ENCODE measurements around the gene PRSS2.

Gene PRSS2

DNA sequence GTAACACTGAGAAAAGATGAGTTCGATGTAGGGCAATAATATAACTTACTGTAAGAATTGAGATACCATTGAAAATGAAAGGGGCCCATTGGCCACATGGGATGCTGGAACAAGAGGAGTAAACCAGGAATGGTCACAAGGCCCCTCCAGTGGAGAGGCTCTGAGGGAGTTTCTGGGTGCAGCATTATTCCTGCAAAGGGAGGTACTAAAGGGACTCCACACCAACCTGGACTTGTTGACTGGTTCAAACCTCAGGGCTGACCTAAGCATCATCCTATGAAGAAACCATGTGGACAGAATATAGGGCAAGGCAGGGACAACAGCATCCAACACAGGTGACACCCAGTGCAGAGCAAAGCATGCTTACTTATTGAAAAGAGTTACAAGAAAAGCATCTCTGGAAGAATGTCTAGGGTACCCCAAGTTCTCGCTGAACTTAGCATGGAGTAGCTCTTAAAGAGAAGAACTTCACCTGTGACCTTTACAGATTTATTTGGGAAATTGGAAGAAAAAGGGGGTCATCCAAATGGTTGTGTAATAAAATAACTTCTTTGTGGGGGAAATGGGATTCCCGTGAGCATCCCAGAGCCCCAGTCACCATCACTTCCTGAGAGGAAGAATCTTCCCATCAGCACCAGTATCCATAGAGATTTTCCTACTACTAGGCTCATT, 34.7 kb downstream of the PRSS2 start:
- no peak for DNase-seq (ENCODE audit: low read depth)
- TF ChIP-seq, protein P1, sequence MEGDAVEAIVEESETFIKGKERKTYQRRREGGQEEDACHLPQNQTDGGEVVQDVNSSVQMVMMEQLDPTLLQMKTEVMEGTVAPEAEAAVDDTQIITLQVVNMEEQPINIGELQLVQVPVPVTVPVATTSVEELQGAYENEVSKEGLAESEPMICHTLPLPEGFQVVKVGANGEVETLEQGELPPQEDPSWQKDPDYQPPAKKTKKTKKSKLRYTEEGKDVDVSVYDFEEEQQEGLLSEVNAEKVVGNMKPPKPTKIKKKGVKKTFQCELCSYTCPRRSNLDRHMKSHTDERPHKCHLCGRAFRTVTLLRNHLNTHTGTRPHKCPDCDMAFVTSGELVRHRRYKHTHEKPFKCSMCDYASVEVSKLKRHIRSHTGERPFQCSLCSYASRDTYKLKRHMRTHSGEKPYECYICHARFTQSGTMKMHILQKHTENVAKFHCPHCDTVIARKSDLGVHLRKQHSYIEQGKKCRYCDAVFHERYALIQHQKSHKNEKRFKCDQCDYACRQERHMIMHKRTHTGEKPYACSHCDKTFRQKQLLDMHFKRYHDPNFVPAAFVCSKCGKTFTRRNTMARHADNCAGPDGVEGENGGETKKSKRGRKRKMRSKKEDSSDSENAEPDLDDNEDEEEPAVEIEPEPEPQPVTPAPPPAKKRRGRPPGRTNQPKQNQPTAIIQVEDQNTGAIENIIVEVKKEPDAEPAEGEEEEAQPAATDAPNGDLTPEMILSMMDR (conservative IDR thresholded peaks at IDR 0.05; ENCODE audit: low read depth, low read length) = no peak
- H3K4me3 ChIP-seq (ENCODE audit: low read length) = no peak overlapping the region

GRCh38 chr7:142806022-142806356, 35.2 kb downstream of the PRSS2 start:
- DNase-seq (ENCODE audit: low read depth) = no peak
- no peak overlapping the region for H3K4me3 ChIP-seq (ENCODE audit: low read length)
- TF ChIP-seq, protein P1 (conservative IDR thresholded peaks at IDR 0.05; ENCODE audit: low read depth, low read length) = no peak

DNA sequence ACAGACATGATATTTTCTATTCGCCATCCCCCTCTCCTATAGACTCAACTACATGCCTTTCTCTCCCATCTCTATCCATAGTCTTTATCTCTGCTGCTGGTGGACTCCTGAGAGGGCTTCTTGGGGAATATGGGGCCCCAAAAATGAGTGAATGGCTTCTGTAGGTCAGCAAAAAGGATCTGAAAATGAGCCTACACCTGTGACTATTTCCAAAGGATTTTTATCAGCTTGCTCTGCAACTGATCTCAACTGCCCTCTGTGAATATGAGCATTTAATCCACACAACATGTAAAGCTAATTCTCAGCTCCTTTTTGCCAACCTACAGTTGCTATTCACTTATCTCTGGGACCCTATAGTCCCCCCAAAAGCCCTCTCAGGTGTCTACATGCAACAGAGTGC, 36.2 kb downstream of the PRSS2 start:
- no peak for DNase-seq (ENCODE audit: low read depth)
- TF ChIP-seq, protein P1 (conservative IDR thresholded peaks at IDR 0.05; ENCODE audit: low read depth, low read length) = no peak
- no peak overlapping the region for H3K4me3 ChIP-seq (ENCODE audit: low read length)

DNA sequence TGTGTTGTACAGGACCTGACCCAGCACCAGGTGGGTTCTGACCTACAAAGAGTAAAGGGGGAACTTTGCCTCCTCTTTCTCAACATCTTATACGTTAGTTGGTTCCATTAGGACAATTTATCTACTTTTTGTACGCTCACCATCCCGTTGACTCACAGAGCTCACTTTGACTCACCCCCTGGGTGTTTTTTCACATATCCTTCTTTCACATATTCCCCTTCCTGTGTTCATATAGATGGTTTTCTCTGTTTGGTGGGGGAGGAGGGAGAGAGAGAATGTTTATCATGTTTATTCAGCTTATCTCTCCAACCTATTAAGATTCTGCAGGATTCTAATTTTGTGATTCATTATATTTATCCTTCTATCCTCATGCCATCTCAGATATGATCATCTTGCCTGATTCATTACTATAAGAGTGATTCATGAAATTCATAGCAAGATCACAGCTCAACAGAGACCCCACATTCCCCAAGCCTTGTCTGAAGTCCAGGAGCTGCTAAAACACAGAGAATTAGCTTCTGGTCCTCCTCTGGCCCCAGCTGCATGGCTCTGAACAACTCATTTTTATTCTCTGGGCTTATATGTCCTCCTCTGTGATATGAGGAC, 37.2 kb downstream of the PRSS2 start:
- TF ChIP-seq, protein P1 (conservative IDR thresholded peaks at IDR 0.05; ENCODE audit: low read depth, low read length) = no peak
- no peak overlapping the region for H3K4me3 ChIP-seq (ENCODE audit: low read length)
- no peak for DNase-seq (ENCODE audit: low read depth)

DNA sequence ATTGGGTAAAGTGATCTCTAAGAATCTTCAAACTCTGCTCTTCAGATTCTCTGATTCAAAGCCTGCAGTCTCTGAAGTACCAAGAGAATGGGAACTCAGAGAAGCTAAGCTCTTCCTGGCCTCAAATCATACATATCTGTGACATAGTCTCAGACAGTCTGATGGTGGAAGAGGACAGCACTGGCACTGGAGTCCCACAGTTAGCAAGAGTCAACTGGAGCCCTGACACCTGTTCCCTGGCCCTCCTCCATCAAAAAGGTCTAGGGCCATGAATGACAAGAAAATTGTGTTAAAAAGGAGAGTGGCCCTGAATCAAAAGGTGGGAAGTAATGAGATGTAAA, 37.7 kb downstream of the PRSS2 start:
- no peak overlapping the region for H3K4me3 ChIP-seq (ENCODE audit: low read length)
- TF ChIP-seq, protein P1 (conservative IDR thresholded peaks at IDR 0.05; ENCODE audit: low read depth, low read length) = no peak
- DNase-seq (ENCODE audit: low read depth) = no peak

DNA sequence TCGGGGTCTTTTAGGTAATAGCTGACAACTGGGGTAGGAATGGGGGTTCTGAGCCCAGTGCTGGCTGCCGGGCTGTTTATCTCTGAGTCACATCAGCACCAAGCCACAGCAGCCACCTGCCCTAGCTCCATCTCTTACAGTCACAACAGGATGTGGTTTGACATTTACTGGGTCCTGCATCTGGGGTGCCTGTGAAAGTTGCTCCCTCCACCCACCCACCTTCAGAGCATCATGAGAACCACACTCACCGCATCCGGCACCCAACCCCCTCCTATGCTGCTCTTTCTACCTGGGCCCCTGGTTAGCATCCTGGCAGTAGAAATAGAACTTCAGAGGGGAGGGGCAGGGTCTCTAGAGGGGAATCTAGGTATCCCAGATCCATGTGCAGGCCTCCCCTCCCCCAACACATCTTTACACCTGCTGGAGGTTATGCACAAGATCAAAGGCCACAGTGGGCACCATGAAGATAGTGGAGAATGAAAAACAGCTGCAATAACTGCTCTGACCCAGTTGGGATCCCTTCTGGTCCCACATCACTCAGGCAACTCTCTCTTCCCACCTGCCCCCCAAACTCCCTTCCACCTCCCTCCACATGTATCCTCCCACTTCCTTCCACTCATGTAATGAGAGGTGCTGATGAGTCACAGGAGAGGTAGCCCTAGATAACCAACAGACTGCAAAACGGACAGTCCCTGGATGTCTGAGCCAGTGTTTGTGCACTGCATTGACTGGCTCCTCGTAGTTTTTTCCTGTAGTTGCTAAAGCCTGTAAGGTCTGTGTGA, 38.2 kb downstream of the PRSS2 start:
- no peak for DNase-seq (ENCODE audit: low read depth)
- no peak overlapping the region for H3K4me3 ChIP-seq (ENCODE audit: low read length)
- TF ChIP-seq, protein P1 (conservative IDR thresholded peaks at IDR 0.05; ENCODE audit: low read depth, low read length) = no peak

DNA sequence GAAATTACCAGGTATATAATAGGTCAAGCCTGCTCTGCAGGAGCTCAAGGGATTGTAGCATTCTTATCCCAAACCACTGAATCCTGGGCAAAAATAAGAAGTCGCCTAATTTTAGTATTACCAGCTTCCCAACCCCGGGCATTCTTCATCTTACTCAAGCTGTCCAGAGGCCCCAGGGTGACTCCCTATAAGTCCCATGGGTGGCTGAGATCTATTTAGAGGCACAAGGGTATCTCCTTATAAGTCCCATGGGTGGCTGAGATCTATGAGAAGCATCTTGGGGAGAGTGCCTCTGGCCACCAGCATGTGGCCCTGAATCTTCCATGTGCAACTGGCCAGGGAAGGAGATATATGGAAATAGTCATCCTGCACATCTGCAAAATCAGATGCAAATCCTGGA, 38.9 kb downstream of the PRSS2 start:
- TF ChIP-seq, protein P1 (conservative IDR thresholded peaks at IDR 0.05; ENCODE audit: low read depth, low read length) = no peak
- no peak for DNase-seq (ENCODE audit: low read depth)

More for the DNA sequence above, 38.9 kb downstream of the PRSS2 start:
- no peak overlapping the region for H3K4me3 ChIP-seq (ENCODE audit: low read length)

Measured in retinal pigment epithelial cell (primary cell).